Right lobe of liver (tissue), 4 donors: ENCODE measurements around the gene AIMP1.

Experiments used
- POLR2A ChIP-seq: fragments of 450-650 bp; IDR thresholded peaks from one replicate; pipeline ENCODE4 v1.6.1; 2017; ENCODE audit warnings: antibody characterized with exemption, mild to moderate bottlenecking
- TF ChIP-seq, protein P1 (sequence below), 4 donors: fragments of 200-600 bp in 3 of 4; fragments of 450-650 bp in 1 of 4; IDR thresholded peaks; one replicate each; pipeline versions ENCODE4 v1.5.1 to v1.8.0; 2016 to 2022; ENCODE audit warnings: antibody characterized with exemption in 4 of 4, mild to moderate bottlenecking in 2 of 4
- donor health status: DM: no; HTN: no; CAD: no.
- donor health status: DM: no; HTN: no; CAD: no.
- donor health status: DM: no; HTN: yes; CAD: no.

DNA sequence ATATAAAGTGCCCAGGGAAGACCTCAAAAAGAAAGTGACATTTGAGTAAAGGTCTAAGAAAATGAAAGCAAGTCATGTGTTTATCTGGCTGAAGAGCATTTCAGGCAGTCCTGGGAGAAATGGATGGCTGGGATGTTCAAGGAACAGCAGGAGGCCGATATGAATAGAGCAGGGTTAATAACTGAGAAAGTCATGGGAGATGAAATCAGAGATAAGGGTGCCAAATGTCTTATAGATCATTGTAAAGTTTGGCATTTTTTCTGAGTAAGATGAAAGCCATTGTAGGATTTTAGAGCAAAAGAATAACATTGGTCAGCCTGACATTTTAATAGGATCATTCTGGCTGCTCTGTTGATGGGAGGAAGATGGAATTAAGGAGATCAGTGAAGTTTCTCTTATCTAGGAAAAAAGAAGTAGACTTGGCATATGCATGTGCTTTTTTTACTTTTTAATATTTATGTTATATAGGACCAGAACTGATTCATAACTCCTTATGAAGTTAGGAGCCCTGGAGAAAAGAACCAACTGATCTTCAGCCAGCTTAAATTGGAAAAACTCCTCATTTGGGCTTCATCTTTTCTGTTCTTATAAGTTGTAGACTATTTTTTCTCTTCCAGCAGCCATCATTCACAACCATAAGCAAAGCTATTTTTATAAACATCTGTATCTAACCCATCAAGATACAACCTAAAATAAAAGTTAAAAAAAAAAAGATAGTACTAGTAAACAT is 18.6 kb downstream of the AIMP1 start:
- no peak for TF ChIP-seq POLR2A
- TF ChIP-seq, protein P1, sequence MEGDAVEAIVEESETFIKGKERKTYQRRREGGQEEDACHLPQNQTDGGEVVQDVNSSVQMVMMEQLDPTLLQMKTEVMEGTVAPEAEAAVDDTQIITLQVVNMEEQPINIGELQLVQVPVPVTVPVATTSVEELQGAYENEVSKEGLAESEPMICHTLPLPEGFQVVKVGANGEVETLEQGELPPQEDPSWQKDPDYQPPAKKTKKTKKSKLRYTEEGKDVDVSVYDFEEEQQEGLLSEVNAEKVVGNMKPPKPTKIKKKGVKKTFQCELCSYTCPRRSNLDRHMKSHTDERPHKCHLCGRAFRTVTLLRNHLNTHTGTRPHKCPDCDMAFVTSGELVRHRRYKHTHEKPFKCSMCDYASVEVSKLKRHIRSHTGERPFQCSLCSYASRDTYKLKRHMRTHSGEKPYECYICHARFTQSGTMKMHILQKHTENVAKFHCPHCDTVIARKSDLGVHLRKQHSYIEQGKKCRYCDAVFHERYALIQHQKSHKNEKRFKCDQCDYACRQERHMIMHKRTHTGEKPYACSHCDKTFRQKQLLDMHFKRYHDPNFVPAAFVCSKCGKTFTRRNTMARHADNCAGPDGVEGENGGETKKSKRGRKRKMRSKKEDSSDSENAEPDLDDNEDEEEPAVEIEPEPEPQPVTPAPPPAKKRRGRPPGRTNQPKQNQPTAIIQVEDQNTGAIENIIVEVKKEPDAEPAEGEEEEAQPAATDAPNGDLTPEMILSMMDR (IDR thresholded peaks at IDR 0.05) = no peak
